ENCODE results near the gene RBBP8.

- TF ChIP-seq, protein P1, sequence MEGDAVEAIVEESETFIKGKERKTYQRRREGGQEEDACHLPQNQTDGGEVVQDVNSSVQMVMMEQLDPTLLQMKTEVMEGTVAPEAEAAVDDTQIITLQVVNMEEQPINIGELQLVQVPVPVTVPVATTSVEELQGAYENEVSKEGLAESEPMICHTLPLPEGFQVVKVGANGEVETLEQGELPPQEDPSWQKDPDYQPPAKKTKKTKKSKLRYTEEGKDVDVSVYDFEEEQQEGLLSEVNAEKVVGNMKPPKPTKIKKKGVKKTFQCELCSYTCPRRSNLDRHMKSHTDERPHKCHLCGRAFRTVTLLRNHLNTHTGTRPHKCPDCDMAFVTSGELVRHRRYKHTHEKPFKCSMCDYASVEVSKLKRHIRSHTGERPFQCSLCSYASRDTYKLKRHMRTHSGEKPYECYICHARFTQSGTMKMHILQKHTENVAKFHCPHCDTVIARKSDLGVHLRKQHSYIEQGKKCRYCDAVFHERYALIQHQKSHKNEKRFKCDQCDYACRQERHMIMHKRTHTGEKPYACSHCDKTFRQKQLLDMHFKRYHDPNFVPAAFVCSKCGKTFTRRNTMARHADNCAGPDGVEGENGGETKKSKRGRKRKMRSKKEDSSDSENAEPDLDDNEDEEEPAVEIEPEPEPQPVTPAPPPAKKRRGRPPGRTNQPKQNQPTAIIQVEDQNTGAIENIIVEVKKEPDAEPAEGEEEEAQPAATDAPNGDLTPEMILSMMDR (conservative IDR thresholded peaks at IDR 0.05 in 1 of 2, IDR thresholded peaks at IDR 0.05 in 1 of 2; ENCODE audit: extremely low read depth in 1 of 2, insufficient read depth in 1 of 2, low read depth in 1 of 2, low read length in 2 of 2), result no peak
- TF ChIP-seq EZH2 (IDR thresholded peaks at IDR 0.05; ENCODE audit: borderline replicate concordance, low read length), result no peak
These were observed 105.6 kb downstream of the RBBP8 start for GRCh38 chr18:23038712-23039111.

Data from mammary epithelial cell (primary cell).